CD4-positive, alpha-beta T cell (primary cell): ENCODE measurements around the gene SH3RF1. TPM values are rescaled to one million over a fixed set of nuclear protein-coding genes. Genes with fewer than 3 reads are reported as not detected.

Experiments
- ATAC-seq: fragments of 200-7000 bp; cut with Tn5 transposase; one replicate; pipeline ENCODE4 v1.10.0; 2022; ENCODE audit warnings: mild to moderate bottlenecking; ENCODE audit not compliant: poor library complexity
- CTCF ChIA-PET: fragments of 350-600 bp; sonication (Branson Sonifier 250); formaldehyde crosslinking; loops from one replicate; lab custom pipeline; 2021; ENCODE audit warnings: antibody characterized with exemption, inconsistent platforms; lab: Charles Lee
- POLR2A ChIA-PET: fragments of 350-600 bp; sonication (Branson Sonifier 250); formaldehyde crosslinking; loops from one replicate; lab custom pipeline; 2021; ENCODE audit warnings: antibody characterized with exemption, inconsistent platforms; lab: Charles Lee
- DNase-seq, 14 experiments: peaks; one replicate each; pipeline ENCODE4 v3.0.0-alpha.2; 2013 to 2020; ENCODE audit warnings: mixed read lengths in 2 of 14
- H3K27ac ChIP-seq, 2 donors: one replicate each; pipeline versions ENCODE4 v1.5.1 to v1.7.0; 2013; ENCODE audit warnings: low read length in 2 of 2, low read depth in 1 of 2, mild to moderate bottlenecking in 1 of 2
- H3K27me3 ChIP-seq, 2 experiments: 1 replicate in 1 of 2; 2 replicates in 1 of 2; pipeline versions ENCODE4 v1.6.1 to v1.7.0; 2013; ENCODE audit warnings: low read length in 2 of 2, control low read depth in 1 of 2, mild to moderate bottlenecking in 1 of 2, moderate library complexity in 1 of 2; ENCODE audit not compliant: insufficient read depth in 2 of 2, control insufficient read depth in 1 of 2
- H3K36me3 ChIP-seq: one replicate; pipeline ENCODE4 v1.6.1; 2013; ENCODE audit warnings: low read length, control low read depth; ENCODE audit not compliant: insufficient read depth
- H3K4me1 ChIP-seq: one replicate; pipeline ENCODE4 v1.6.1; 2013; ENCODE audit warnings: low read length, control low read depth; ENCODE audit not compliant: insufficient read depth
- H3K4me3 ChIP-seq: one replicate; pipeline ENCODE4 v1.5.1; 2013; ENCODE audit warnings: mild to moderate bottlenecking, low read length, moderate library complexity
- H3K9me3 ChIP-seq, 2 experiments: 1 replicate in 1 of 2; 2 replicates in 1 of 2; pipeline versions ENCODE4 v1.6.1 to v1.7.0; 2013; ENCODE audit warnings: low read length in 2 of 2, mild to moderate bottlenecking in 2 of 2, control low read depth in 1 of 2, moderate library complexity in 1 of 2; ENCODE audit not compliant: control insufficient read depth in 1 of 2, insufficient read depth in 1 of 2
- H3K27ac Mint-ChIP-seq: one replicate; pipeline ENCODE4 v1.8.0; 2020; ENCODE audit warnings: mixed read lengths
- H3K27me3 Mint-ChIP-seq: one replicate; pipeline ENCODE4 v1.8.0; 2021; ENCODE audit warnings: mixed read lengths
- H3K36me3 Mint-ChIP-seq: one replicate; pipeline ENCODE4 v1.8.0; 2021; ENCODE audit warnings: low read depth, mixed read lengths
- H3K4me1 Mint-ChIP-seq: one replicate; pipeline ENCODE4 v1.8.0; 2021; ENCODE audit warnings: low read depth, mixed read lengths
- H3K4me3 Mint-ChIP-seq: one replicate; pipeline ENCODE4 v1.8.0; 2020; ENCODE audit warnings: mild to moderate bottlenecking, mixed read lengths
- H3K9me3 Mint-ChIP-seq: one replicate; pipeline ENCODE4 v1.8.0; 2020; ENCODE audit warnings: mixed read lengths
- intact Hi-C, 2 experiments: fragments of 100-400 bp; cut with DNase I in 1 of 2; cut with micrococcal nuclease in 1 of 2; formaldehyde crosslinking; loops; one replicate each; pipeline versions ENCODE4 v1.15.1 to v1.9.0; 2023 to 2025; cut with DNase I, micrococcal nuclease
- total RNA-seq, 174 experiments: library from RNA in 2 of 174; stranded (reverse) in 2 of 174; gene quantifications; one replicate each; pipeline ENCODE4 v1.2.3 and lab custom pipeline; 2021 to 2026
- TF ChIP-seq, protein P1 (sequence below): fragments of 200-600 bp; IDR thresholded peaks from one replicate; pipeline ENCODE4 v1.8.0; 2022; ENCODE audit warnings: antibody characterized with exemption, mild to moderate bottlenecking

The SH3RF1 gene
- total RNA-seq, 2 experiments from 2014 or later, result 0.25 TPM; not detected in 1

DNA sequence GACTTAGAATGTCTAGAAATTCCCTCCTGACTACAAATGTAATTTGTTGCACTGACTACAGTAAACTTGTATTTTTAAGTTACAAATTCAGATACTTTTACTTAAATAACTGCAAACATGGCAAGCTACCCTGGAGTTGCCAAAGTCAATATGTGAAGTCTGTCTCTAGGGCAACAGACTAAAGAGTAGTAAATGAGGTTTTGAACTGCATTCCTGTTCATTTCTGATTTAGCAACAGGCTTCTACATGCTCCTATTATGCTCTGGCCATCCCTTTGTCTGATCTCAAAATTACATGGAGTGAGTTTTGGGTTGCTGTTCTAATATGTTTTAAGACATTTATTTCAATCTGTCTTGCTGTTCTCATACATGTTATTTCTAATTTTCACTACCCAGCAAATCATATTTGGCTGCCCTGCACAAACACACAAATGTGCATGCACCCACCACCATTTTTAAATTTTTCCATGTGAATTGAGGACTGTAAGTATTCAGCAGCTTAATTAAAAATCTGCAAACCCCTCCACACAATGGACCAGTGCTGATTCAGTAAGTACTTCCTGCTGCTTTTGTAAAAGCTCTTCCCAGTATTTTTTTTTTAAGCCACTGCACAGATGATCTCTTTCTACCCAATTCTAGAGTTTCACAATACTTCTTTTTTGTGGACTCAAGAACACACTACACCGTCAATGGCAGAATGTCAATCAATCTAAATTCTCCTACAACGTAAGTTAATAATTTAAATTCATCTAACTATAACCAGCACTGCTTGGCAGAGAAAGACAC is 26.7 kb downstream of the SH3RF1 start:
- CTCF ChIA-PET, result no interaction called here
- H3K36me3 Mint-ChIP-seq, result no peaks in the 10 kb centered on the region

DNA sequence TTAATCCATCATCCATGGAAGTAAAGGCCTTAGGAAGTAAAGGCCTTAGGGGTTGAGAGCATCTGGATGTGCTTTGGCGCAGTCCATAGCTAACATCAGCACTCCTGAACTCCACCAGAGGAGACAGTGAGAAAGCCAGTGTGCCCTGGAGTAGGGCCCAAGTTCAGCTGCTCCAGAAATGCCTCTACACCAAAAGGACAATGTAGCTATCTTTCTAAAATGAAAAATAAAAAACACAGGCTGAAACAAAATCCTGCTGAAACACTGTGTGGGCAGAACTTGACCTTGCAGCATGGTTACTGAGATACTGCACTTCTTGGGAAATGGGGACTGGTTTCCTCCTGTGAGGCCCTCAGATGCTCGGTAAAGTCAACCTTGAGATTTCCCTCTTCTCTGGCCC is 29.3 kb downstream of the SH3RF1 start:
- Mint-ChIP-seq H3K4me3 (no peak overlapping the region), H3K36me3 (no peaks in the 10 kb centered on the region), H3K9me3 (no peaks in the 10 kb centered on the region), H3K4me1 (no peaks in the 10 kb centered on the region), H3K27me3 (peaks cover 14% of the 10 kb centered on the region), H3K27ac (no peak overlapping the region)
- no peak overlapping the region for H3K27ac ChIP-seq
- H3K36me3 ChIP-seq, result no peaks in the 10 kb centered on the region
- CTCF ChIA-PET, result no interaction called here
- POLR2A ChIA-PET, result no interaction called here
- DNase-seq (no peak), ATAC-seq (no peak)
- no peak overlapping the region for H3K4me3 ChIP-seq
- no peaks in the 10 kb centered on the region for H3K9me3 ChIP-seq
- TF ChIP-seq, protein P1, sequence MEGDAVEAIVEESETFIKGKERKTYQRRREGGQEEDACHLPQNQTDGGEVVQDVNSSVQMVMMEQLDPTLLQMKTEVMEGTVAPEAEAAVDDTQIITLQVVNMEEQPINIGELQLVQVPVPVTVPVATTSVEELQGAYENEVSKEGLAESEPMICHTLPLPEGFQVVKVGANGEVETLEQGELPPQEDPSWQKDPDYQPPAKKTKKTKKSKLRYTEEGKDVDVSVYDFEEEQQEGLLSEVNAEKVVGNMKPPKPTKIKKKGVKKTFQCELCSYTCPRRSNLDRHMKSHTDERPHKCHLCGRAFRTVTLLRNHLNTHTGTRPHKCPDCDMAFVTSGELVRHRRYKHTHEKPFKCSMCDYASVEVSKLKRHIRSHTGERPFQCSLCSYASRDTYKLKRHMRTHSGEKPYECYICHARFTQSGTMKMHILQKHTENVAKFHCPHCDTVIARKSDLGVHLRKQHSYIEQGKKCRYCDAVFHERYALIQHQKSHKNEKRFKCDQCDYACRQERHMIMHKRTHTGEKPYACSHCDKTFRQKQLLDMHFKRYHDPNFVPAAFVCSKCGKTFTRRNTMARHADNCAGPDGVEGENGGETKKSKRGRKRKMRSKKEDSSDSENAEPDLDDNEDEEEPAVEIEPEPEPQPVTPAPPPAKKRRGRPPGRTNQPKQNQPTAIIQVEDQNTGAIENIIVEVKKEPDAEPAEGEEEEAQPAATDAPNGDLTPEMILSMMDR, result no peak
- no peaks in the 10 kb centered on the region for H3K4me1 ChIP-seq
- no peaks in the 10 kb centered on the region for H3K27me3 ChIP-seq
- intact Hi-C loops, result no loop called here

More for the DNA sequence above, 26.7 kb downstream of the SH3RF1 start:
- DNase-seq (no peak), ATAC-seq (no peak)
- H3K27ac ChIP-seq, result no peak overlapping the region
- Mint-ChIP-seq H3K27ac (no peak overlapping the region), H3K27me3 (peaks cover 18% of the 10 kb centered on the region), H3K4me1 (no peaks in the 10 kb centered on the region), H3K4me3 (no peak overlapping the region), H3K9me3 (no peaks in the 10 kb centered on the region)
- intact Hi-C loops, result no loop called here
- H3K27me3 ChIP-seq, result no peaks in the 10 kb centered on the region
- TF ChIP-seq, protein P1, result no peak
- H3K36me3 ChIP-seq, result no peaks in the 10 kb centered on the region
- POLR2A ChIA-PET, result no interaction called here
- no peaks in the 10 kb centered on the region for H3K9me3 ChIP-seq
- H3K4me1 ChIP-seq, result no peaks in the 10 kb centered on the region
- H3K4me3 ChIP-seq, result no peak overlapping the region

DNA sequence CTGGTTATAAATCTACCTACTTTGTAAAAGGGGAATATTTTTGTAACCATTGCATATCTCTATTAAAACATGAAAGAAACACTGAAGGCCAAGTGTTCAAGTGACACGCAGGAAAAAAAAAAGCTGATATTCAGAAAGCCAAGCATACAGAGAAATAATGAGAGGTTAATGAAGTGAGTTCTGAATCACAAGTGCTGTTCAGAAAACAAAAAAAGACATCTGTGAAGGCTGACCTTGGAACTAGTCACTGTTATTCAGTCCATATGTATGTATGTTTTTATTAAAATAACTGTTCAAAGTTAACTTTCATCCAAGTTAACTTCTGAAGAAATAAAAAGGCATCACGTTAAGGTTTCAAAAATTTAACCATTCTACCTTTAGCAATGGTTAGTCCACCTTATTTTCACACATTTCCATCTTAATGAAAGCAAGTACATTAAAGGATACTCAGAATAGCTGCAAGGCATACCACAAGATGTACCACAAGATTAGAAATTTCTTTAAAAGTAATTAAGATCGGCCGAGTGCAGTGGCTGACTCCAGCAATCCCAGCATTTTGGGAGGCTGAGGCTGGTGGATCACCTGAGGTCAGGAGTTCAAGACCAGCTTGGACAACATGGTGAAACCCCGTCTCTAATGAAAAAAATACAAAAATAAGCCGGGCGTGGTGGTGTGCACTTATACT is 31.4 kb downstream of the SH3RF1 start:
- H3K4me1 Mint-ChIP-seq, result no peaks in the 10 kb centered on the region
- no peaks in the 10 kb centered on the region for H3K9me3 ChIP-seq
- no peaks in the 10 kb centered on the region for H3K36me3 ChIP-seq
- no peaks in the 10 kb centered on the region for H3K9me3 Mint-ChIP-seq
- no peaks in the 10 kb centered on the region for H3K4me1 ChIP-seq
- TF ChIP-seq, protein P1, result no peak
- POLR2A ChIA-PET, result no interaction called here
- H3K27me3 Mint-ChIP-seq, result peaks cover 13% of the 10 kb centered on the region
- no peaks in the 10 kb centered on the region for H3K27me3 ChIP-seq
- H3K36me3 Mint-ChIP-seq, result no peaks in the 10 kb centered on the region
- no peak overlapping the region for H3K4me3 ChIP-seq
- H3K4me3 Mint-ChIP-seq, result no peak overlapping the region
- CTCF ChIA-PET, result no interaction called here
- ATAC-seq, result no peak
- intact Hi-C loops, result no loop called here
- DNase-seq, result no peak
- no peak overlapping the region for H3K27ac Mint-ChIP-seq
- H3K27ac ChIP-seq, result no peak overlapping the region
